ENCODE data around the gene SOX2.
A peak's percentile ranks its signal among the peaks of the same experiment; 100 is the strongest.

Gene SOX2

DNA sequence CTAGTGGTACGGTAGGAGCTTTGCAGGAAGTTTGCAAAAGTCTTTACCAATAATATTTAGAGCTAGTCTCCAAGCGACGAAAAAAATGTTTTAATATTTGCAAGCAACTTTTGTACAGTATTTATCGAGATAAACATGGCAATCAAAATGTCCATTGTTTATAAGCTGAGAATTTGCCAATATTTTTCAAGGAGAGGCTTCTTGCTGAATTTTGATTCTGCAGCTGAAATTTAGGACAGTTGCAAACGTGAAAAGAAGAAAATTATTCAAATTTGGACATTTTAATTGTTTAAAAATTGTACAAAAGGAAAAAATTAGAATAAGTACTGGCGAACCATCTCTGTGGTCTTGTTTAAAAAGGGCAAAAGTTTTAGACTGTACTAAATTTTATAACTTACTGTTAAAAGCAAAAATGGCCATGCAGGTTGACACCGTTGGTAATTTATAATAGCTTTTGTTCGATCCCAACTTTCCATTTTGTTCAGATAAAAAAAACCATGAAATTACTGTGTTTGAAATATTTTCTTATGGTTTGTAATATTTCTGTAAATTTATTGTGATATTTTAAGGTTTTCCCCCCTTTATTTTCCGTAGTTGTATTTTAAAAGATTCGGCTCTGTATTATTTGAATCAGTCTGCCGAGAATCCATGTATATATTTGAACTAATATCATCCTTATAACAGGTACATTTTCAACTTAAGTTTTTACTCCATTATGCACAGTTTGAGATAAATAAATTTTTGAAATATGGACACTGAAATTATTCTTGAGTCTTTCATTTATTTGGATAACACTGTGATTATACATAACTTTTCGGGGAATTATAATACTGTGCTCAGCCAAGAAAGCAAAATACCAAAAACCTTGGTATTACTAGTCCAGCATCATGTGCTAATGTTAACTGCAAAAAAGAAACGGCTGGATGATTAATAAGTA lies 2.2 kb downstream of the SOX2 start:
- Mint-ChIP-seq H3K36me3 (ENCODE audit: low read depth) (peaks cover 5% of the 10 kb centered on the region), H3K4me3 (no peak overlapping the region), H3K27ac (peak overlapping the region; percentile 49), H3K9me3 (no peaks in the 10 kb centered on the region), H3K27me3 (ENCODE audit: low read depth) (peaks cover 58% of the 10 kb centered on the region), H3K4me1 (ENCODE audit: low read depth) (peaks cover 8% of the 10 kb centered on the region)

DNA sequence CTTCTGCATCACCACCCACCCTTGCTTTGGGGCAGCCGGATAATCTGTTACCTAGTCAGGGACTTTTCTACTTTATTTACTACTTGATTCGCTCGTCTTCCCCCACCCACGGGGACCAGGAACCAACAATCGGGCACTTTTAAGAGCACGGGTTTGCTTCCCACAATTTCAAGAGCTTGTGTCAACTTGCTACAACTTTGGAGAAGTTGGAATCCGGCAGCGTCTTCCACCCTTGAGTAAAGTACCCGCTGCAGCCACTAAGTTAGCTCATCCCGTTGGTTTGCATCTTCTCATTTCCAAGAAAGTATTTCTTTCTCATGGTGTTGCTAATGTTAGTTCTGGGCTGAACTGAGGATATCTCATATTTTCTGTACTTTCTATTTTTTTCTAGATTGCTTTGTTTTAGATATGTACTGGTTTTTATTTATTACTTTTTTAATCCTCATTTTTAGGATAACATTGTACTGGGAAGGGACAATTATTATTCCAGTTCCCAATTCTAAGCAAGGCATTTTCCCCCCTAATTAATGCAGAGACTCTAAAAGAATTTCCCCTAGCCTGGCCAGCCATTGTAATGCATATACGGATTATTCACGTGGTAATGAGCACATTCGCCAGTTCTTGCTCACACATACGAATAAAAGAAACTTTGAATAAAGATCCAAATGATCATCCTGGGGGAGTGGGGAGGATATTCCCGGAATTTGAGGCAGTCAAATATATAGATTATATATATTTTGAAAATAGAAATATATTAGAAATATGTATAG lies 4.0 kb downstream of the SOX2 start:
- Mint-ChIP-seq H3K27me3 (ENCODE audit: low read depth) (peaks cover 77% of the 10 kb centered on the region), H3K36me3 (ENCODE audit: low read depth) (peaks cover 3% of the 10 kb centered on the region), H3K9me3 (no peaks in the 10 kb centered on the region), H3K4me3 (no peak overlapping the region), H3K27ac (no peak overlapping the region), H3K4me1 (ENCODE audit: low read depth) (peaks cover 1% of the 10 kb centered on the region)

DNA sequence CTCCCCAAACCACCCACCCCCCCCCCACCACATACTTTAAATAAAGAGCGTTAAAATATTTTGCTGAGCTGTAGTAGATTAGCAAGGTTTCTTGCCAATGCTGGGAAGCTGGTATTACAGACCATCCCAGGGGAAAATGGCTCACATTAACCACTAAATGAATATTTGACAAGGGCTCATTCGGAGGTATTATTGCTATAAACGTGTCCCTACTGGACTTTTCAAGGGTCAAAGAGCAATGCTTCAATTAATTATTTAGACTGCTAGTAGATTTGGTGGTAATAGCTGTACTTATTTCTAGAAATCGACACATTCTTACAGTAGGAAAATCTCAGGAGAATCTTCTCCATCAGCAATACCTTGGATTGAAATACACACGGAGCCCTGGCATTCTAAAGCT lies 5.2 kb downstream of the SOX2 start:
- H3K36me3 Mint-ChIP-seq (ENCODE audit: low read depth) = peaks cover 3% of the 10 kb centered on the region
- H3K4me3 Mint-ChIP-seq = no peak overlapping the region
- H3K27me3 Mint-ChIP-seq (ENCODE audit: low read depth) = peaks cover 89% of the 10 kb centered on the region
- no peaks in the 10 kb centered on the region for H3K9me3 Mint-ChIP-seq
- no peak overlapping the region for H3K27ac Mint-ChIP-seq
- H3K4me1 Mint-ChIP-seq (ENCODE audit: low read depth) = peaks cover 1% of the 10 kb centered on the region

DNA sequence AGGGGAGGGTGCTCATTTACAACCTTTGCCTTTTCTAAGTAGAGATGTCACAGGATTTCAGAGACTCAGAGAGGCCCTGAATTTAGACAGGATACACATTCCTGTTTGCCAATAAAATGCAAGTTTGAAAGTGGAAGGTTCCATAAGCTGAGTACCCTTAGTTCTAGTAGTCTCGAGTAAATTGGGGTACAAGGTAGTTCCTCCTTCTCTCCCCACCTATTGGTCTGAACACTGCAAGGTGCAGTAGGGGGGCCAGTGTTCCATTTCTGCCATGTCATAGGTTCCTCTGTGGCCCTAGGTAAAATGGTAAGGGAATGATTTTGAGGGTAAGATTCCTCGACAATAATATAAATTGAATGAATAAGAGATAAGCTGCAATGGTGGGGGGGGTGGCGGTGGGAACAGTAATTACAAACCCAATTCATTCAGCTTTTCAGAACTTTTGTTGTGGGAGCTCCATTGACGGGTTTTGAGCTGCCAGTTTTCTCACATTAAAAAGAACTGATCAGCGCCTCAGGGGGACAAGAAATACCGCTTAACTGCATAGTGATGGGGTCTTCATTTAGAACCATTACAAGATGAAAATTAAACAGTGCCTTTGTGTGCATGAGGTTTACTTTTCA lies 5.9 kb downstream of the SOX2 start:
- Mint-ChIP-seq H3K36me3 (ENCODE audit: low read depth) (peaks cover 3% of the 10 kb centered on the region), H3K27ac (no peak overlapping the region), H3K4me3 (no peak overlapping the region), H3K27me3 (ENCODE audit: low read depth) (peaks cover 96% of the 10 kb centered on the region), H3K4me1 (ENCODE audit: low read depth) (peaks cover 1% of the 10 kb centered on the region), H3K9me3 (no peaks in the 10 kb centered on the region)

DNA sequence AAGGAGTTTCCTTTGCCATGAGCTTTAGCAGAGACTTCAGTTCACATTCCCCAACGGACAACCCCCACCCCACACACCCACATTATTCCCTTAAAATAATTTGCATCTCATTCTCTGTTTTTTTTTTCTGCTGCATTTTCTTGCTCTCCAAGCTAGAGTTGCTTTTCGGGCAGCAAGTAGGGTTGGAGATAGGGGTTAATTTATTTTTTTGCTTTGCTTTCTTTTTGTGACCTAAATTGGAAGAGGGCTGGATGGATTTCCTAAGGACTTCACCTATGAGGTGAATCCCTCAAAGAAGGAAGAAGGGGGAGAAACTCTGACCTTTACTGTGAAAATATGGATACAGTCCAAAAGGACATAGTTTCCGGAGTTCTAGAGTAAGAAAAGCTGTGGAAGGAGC lies 6.6 kb downstream of the SOX2 start:
- peaks cover 96% of the 10 kb centered on the region for H3K27me3 Mint-ChIP-seq (ENCODE audit: low read depth)
- no peak overlapping the region for H3K4me3 Mint-ChIP-seq
- no peak overlapping the region for H3K27ac Mint-ChIP-seq
- peaks cover 1% of the 10 kb centered on the region for H3K4me1 Mint-ChIP-seq (ENCODE audit: low read depth)
- H3K36me3 Mint-ChIP-seq (ENCODE audit: low read depth) = peaks cover 5% of the 10 kb centered on the region
- H3K9me3 Mint-ChIP-seq = no peaks in the 10 kb centered on the region

DNA sequence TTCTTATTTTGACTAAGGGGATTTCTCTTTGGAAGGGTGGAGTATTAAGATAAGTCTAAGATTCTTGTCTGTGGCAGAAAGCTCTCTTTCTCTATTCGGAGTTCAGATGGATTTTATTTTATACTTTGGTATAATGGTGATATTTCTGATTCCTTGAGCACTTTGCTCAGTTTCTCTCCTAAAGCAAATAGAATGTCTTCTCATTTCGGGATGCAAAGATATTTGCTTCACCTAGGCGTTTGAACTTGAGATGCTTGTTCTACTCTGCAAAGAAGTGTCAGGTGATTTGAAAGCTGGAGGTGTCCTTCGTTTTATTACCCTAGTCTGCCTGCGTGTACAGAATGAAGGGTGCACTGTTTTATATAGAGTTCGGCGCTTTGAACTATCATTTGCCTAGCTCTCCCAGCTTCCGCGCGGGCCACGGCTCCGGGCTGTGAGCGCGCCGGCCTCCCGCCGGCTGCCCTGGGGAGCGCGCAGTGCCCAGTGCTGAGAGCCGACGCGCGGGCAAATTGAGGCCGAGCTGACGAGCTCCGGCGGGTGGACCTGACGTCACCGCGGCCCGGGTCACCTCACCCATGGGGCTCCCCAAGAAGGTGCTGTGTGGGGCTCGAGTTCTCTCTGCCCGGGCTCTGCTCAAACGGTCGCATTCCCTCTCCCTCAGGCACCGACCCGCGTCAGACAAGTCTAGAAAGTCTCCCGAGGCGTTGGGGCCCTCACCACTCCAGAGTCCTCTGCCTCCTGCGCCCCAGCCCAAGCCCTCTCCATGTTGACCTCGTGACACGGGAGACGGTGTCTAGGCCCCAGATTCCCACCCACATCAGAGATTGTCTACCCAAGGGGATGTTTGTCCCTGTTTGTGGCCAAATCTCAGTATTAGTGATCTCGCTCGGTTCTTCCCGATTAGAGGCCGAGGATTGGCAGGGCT lies 7.5 kb downstream of the SOX2 start:
- H3K9me3 Mint-ChIP-seq = peaks cover 4% of the 10 kb centered on the region
- peaks cover 11% of the 10 kb centered on the region for H3K36me3 Mint-ChIP-seq (ENCODE audit: low read depth)
- H3K27me3 Mint-ChIP-seq (ENCODE audit: low read depth) = peaks cover 98% of the 10 kb centered on the region
- peak overlapping the region; percentile 14 for H3K27ac Mint-ChIP-seq
- H3K4me1 Mint-ChIP-seq (ENCODE audit: low read depth) = peaks cover under 1% of the 10 kb centered on the region
- no peak overlapping the region for H3K4me3 Mint-ChIP-seq

DNA sequence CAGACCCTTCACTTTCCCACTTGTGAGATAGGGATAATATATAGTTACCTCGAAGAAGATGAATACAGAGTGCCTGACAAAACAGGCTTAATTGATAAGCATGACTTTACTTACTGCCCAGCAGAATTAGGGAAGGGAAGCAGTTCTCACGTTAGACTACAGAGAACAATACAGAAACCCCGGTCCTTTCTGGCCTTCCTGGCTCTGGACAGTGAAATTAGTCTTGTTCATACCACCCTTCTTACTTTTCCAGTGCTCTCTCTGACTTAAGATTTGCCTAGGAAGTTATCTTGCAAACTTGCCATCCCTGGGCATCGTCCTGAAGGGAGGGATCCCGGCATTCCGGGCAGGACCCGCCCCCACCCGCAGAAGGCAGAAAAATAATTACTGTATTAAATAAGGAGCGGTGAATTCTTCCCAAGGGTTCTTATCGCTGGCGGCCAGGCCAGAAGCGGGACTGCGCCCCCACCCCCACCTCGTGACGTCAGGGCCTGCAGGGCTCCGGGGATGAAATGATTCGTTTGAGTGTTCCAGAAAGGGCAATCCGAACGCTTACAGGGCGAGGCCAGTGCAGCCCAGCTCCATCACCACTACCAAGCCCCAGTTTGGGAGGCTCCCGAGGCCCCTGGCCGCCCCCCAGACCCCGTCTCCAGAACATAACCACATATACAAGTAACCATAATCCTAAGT lies 8.4 kb downstream of the SOX2 start:
- Mint-ChIP-seq H3K36me3 (ENCODE audit: low read depth) (peaks cover 10% of the 10 kb centered on the region), H3K9me3 (peaks cover 7% of the 10 kb centered on the region), H3K4me3 (no peak overlapping the region), H3K27ac (no peak overlapping the region), H3K27me3 (ENCODE audit: low read depth) (peaks cover 98% of the 10 kb centered on the region), H3K4me1 (ENCODE audit: low read depth) (peaks cover 3% of the 10 kb centered on the region)

DNA sequence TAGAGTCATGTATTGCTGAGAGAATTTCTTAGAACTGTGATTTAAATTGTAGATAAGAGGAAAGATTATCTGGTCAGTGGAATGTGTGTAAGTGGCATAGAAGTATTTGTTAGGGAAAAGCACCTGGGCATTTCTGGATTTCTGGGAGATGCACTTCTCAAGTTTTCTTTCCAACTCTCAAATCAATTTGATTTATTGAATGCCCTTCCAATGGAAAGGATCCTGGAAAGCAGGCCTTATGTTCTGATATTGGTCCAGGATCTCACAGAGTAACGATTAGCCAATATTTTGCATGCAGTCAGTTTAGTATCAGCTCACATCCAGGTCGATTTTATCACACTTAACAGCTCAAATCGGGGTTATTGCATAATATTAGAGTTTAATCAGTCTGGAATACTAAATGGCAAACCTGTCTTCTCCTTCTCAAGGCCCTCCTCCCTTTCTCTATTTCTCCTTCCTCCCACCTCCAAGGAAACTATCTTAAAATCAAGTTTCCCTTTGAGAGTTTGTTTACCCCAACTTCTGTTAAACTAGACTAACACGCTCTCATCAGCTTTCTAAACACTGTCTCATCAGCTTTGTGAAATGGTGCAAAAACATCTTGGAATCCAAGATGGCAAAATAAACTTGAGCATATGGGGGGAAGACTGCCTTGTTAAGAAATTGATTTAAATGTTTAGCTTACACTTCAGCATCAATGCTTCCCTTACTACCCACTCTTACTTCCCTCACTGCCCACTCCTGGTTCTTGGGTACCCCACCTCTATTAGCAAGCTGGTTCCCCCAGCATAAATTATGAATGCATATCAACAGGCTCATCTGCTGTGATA lies 9.5 kb downstream of the SOX2 start:
- no peak overlapping the region for H3K27ac Mint-ChIP-seq
- no peak overlapping the region for H3K4me3 Mint-ChIP-seq
- peaks cover 3% of the 10 kb centered on the region for H3K4me1 Mint-ChIP-seq (ENCODE audit: low read depth)
- peaks cover 98% of the 10 kb centered on the region for H3K27me3 Mint-ChIP-seq (ENCODE audit: low read depth)
- H3K9me3 Mint-ChIP-seq = peaks cover 10% of the 10 kb centered on the region
- H3K36me3 Mint-ChIP-seq (ENCODE audit: low read depth) = peaks cover 10% of the 10 kb centered on the region

DNA sequence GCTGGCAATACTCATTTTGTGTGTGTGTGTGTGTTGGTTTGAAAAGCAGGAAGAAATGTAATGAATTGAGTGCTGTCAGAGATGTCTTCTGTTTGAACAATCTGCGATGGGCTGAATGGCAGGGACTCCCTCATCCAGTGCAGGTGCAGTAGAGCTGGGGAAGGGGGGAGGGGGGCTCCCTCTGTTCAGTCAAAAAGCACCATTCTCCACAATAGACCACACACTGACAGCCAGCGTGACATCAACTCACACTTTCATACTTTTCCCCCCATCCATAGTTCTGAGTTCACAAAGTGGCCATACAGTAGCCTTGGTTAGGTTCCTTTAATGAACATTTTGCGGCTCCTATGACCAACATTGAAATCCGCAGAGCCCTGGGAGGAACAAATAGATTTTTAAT lies 10.4 kb downstream of the SOX2 start:
- peaks cover 10% of the 10 kb centered on the region for H3K36me3 Mint-ChIP-seq (ENCODE audit: low read depth)
- H3K4me3 Mint-ChIP-seq = no peak overlapping the region
- H3K27ac Mint-ChIP-seq = no peak overlapping the region
- peaks cover 5% of the 10 kb centered on the region for H3K4me1 Mint-ChIP-seq (ENCODE audit: low read depth)
- H3K9me3 Mint-ChIP-seq = peaks cover 10% of the 10 kb centered on the region
- H3K27me3 Mint-ChIP-seq (ENCODE audit: low read depth) = peaks cover 98% of the 10 kb centered on the region

DNA sequence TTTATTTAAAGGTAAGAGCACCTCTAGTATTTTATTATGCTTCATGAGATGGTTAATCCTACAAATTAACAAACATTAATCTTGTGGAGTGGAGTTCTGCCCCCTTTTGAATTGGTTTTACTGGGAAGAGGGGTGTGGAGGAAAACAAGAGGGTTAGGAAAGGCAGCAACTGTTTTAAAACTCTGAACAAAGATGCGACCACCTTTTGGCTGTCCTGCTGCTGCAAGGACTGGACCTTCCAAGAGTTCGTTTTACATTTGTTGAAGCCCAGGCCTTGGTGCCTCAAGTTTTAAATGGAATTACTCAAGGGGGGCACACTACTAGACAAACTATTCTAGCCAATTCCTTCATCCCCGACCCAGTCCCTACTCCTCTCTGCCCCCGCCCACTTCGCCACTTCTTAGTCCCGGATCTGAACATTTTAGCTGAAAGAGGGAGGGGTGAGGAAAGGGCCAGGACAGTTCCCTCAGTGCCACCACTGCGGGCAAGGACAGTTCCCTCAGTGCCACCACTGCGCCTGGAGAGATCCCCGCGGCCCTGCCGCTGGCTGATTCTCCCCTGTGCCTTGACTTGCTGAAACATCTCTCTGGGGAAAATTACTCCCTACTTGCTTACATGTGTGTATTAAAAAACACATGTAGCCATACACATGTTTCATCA lies 11.2 kb downstream of the SOX2 start:
- H3K36me3 Mint-ChIP-seq (ENCODE audit: low read depth) = peaks cover 10% of the 10 kb centered on the region
- no peak overlapping the region for H3K4me3 Mint-ChIP-seq
- H3K27ac Mint-ChIP-seq = peak overlapping the region; percentile 78
- peaks cover 10% of the 10 kb centered on the region for H3K9me3 Mint-ChIP-seq
- H3K27me3 Mint-ChIP-seq (ENCODE audit: low read depth) = peaks cover 98% of the 10 kb centered on the region
- peaks cover 5% of the 10 kb centered on the region for H3K4me1 Mint-ChIP-seq (ENCODE audit: low read depth)

DNA sequence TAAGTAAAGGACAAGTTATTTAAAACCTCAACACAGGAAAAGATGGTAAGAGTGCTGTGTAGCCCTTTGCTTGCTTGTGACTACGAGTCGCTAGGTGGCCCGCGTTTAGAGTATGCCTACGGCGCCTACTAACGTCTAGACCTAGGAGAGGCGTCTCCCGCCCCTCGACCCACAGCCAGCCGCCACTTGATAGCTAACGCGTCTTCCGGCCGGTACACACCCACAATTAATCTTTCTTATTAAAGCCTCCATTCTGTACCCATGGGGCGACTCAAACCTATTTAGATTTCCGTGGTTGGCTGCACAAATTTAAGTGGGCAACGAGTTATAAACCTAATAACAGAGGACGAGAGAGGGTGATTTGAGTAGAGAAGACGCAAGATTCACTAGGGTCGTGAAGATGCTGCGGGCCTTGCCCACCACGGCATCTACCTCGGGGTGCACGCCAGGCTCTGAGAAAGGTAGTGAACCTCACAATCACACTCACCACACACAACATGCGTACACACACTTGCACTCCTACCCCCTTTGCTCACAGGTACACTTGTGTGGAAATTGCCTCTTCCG lies 12.0 kb downstream of the SOX2 start:
- Mint-ChIP-seq H3K36me3 (ENCODE audit: low read depth) (peaks cover 10% of the 10 kb centered on the region), H3K27me3 (ENCODE audit: low read depth) (peaks cover 98% of the 10 kb centered on the region), H3K4me3 (peak overlapping the region; percentile 48), H3K4me1 (ENCODE audit: low read depth) (peaks cover 5% of the 10 kb centered on the region), H3K27ac (peak overlapping the region; percentile 78), H3K9me3 (peaks cover 10% of the 10 kb centered on the region)
